ENCODE data around the gene RXRB.

The RXRB gene

DNA sequence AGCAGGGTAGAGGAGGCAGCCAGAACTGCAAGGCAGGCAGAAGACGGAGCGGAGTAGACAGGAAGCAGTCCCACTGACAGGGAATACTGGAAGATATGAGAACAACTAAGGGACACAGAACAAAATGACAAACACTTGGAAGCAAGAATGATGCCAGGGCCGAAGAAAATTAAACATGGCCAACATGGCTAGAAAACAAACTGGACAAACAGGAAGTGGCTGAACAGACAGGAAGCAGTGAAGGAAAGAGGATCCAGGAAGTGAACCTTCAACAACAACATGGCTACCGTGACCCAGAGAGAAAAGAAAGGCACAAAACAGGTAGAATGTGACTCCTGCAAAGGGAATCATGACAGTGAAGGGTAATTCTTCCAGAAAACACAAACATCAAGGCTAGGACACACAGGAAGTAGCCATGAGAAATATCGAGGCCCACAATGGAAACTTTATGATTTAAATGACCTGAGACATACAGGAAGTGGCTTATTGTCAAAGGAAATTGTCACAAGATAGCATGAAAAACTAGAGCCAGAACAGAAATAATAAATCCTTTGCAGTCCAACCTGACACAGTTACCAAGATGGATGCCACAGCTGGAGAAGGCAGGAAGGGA, 17.3 kb downstream of the RXRB start:
- no peak for TF ChIP-seq GATA2 (IDR thresholded peaks at IDR 0.05; ENCODE audit: low read depth, low read length)

DNA sequence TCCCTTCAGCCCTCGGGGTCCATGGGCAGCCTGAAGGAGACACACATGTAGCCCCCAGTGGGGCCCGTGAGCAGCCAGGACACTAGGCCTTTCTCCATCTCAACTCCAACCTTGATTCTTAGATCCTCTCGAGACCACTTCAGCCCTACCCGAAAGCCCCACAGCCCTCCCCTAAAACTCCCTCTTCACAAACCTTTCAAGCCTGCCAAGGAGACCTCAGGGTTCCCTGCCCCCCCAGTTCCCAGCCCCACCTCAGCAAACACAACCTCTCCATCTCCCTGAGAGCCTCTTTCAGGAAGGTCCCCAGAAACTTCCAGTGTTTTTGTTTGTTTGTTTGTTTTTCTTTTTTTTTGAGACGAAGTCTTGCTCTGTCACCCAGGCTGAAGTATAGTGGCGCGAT, 19.3 kb downstream of the RXRB start:
- TF ChIP-seq GATA3 (IDR thresholded peaks at IDR 0.05; ENCODE audit: low read depth, low read length) (no peak), GATA2 (IDR thresholded peaks at IDR 0.05; ENCODE audit: low read depth, low read length) (no peak)

DNA sequence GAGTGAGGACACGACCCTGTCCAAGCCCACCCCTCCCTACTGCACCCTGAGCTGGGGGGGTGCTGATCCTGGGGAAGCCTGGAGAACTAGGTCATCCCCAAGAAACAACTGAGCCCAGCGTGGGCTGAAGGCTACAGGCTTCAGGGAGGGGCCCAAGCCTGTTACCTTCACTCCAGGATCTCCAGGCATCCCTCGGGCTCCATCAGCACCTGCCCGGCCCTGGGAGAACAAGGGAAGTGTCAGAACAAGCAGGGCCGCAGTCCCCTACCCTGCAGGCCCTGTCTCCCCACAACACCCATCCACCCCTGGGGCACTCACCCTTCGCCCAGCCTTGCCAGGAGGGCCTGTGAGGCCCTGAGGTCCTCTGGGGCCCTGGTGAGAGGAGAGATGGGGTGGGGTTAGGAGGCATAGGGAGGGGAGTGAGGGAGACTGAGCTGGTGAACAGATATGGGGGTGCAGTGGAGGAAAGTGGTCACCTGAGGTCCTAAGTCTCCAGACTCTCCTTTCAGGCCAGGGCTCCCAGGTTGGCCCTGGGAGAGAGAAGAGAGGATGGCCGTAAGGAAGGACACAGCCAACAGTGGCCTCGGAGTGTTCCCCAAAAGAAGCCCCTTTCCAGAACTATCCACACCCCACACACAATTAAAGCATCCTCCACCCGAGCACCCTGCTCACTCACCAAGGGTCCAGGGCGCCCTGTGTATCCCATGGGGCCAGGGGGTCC, 21.6 kb downstream of the RXRB start:
- no peak for TF ChIP-seq GATA2 (IDR thresholded peaks at IDR 0.05; ENCODE audit: low read depth, low read length)
- TF ChIP-seq GATA3 (IDR thresholded peaks at IDR 0.05; ENCODE audit: low read depth, low read length) = no peak

- TF ChIP-seq GATA3 (IDR thresholded peaks at IDR 0.05; ENCODE audit: low read depth, low read length) (no peak), GATA2 (IDR thresholded peaks at IDR 0.05; ENCODE audit: low read depth, low read length) (no peak)
Observed at GRCh38 chr6:33177552-33178446, 22.7 kb downstream of the RXRB start.

- TF ChIP-seq GATA2 (IDR thresholded peaks at IDR 0.05; ENCODE audit: low read depth, low read length) = no peak
- no peak for TF ChIP-seq GATA3 (IDR thresholded peaks at IDR 0.05; ENCODE audit: low read depth, low read length)
Observed at GRCh38 chr6:33176906-33177305, 23.6 kb downstream of the RXRB start.

DNA sequence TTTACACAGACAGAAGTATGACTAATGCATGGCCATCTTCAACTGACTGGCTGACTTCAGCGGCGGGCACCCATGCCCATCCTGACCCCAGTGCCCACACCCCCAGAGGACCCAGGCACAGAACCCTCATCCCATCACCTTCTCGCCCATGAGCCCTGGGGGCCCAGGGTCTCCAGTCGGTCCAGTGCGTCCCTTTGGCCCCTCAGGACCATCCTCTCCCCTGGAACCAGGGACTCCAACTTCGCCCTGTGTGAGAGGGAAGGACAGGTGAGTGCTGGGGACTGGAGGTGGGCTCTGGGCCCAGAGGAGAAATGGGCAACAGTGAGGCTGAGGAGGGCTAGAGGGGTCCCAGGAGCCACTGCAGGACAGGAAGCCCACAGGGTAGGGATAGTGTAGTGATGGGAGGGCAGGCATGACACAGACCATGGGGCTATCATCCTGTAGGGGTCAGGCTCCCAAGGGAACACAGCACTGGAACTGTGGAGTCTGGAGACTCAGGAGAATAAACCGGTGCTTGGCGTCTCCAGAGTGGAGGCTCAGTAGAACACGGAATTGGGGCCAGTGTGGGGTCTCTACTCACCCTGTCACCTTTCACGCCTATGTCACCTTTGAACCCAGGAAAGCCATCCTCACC, 24.9 kb downstream of the RXRB start:
- TF ChIP-seq GATA2 (IDR thresholded peaks at IDR 0.05; ENCODE audit: low read depth, low read length) (no peak), GATA3 (IDR thresholded peaks at IDR 0.05; ENCODE audit: low read depth, low read length) (no peak)

DNA sequence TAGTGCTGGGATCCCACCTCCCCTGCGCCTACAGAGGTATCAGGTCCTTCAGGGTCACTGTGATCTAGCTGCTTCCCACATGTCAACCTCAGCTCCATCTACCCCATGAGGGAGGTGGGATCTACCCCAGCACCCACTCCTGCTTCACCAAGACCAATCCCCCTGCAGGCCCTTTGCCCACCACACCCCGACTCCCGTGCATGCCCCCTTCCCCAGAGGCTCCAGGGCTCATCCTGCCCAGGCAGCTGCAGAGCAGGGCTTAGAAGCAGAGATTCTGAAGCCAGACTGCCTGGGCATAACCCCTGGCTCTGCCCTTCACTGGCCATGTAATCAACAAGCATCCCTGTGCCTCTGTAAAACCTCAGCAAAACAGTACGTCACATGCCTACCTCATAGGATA, 25.7 kb downstream of the RXRB start:
- TF ChIP-seq GATA3 (IDR thresholded peaks at IDR 0.05; ENCODE audit: low read depth, low read length) = no peak
- no peak for TF ChIP-seq GATA2 (IDR thresholded peaks at IDR 0.05; ENCODE audit: low read depth, low read length)

DNA sequence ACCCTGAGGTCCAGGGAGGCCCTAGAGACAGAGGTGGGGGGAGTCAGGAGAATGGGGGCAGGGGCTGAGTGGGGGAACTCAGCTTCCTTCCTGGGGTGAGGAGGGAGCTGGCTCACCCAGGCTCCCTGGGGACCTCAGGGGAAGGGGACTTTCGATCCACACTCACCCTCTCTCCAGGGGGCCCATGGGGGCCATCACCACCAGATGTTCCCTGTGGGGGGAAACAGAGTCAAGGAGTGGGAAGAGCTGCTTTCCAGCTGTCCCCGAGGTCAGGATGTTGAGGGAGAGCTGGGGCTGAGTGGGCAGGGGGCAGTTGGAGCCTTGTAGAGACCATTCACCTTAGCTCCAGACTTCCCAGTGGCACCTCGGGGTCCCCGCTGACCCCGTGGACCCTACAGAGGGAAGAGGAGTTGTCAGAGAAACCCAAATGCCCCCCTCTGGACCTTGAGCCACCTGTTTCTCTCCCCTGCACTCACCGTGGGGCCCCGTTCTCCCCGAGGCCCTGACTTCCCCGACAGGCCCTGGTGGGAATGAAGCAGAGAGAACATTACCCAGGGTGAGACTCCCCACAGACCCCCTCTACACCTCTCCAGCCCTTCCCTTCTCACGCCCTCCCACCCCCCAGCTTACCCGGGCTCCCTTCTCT, 26.8 kb downstream of the RXRB start:
- no peak for TF ChIP-seq GATA3 (IDR thresholded peaks at IDR 0.05; ENCODE audit: low read depth, low read length)
- TF ChIP-seq GATA2 (IDR thresholded peaks at IDR 0.05; ENCODE audit: low read depth, low read length) = no peak

DNA sequence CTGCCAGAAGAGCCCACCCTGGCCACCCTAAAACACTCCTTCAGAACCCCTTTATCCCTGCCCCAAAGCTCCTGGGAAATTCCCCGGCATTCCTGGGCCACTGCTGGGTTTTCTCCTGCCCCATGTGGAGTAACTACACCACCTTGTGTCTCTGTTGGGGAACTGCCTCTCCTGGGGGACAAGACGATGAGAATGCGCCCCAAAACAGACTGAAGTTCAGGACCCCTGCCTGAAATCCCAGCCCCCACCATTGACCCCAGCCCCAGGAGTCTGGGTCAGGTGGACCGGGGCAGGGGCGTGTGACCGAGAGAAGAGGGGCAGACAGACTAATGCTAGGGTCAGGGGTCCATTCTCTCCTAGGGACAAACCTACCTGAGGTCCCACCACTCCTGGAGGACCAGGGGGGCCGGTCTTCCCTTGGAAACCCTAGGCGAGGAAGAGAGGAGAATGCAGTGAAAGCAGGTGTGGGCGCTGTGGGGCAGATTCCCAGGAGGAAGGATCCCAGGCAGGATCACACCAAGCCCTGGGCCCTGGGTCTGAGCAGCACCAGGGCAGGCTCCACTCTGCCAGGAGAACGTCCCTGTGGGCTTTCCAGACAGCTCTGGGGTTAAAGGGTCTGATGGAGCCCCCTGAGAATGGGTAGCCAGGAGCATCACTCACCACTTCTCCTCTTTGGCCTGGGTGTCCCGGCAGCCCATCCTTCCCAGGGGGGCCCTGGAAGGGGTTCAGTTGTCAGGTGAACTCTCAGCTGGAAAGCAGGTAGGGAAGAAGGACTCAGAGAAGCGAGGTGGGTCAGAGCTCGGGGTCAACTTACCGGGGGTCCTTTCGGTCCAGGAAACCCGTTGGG, 27.6 kb downstream of the RXRB start:
- no peak for TF ChIP-seq GATA2 (IDR thresholded peaks at IDR 0.05; ENCODE audit: low read depth, low read length)
- TF ChIP-seq GATA3 (IDR thresholded peaks at IDR 0.05; ENCODE audit: low read depth, low read length) = no peak

GRCh38 chr6:33171880-33172687, 28.4 kb downstream of the RXRB start:
- no peak for TF ChIP-seq GATA2 (IDR thresholded peaks at IDR 0.05; ENCODE audit: low read depth, low read length)
- no peak for TF ChIP-seq GATA3 (IDR thresholded peaks at IDR 0.05; ENCODE audit: low read depth, low read length)

- TF ChIP-seq GATA2 (IDR thresholded peaks at IDR 0.05; ENCODE audit: low read depth, low read length) = no peak
- no peak for TF ChIP-seq GATA3 (IDR thresholded peaks at IDR 0.05; ENCODE audit: low read depth, low read length)
Observed at GRCh38 chr6:33171016-33171879, 29.2 kb downstream of the RXRB start.
